Left forelimb (tissue), 1 donor: ENCODE measurements around the gene UBR4.
"Not testable (repeated sequence)": the region's sequence is repeated elsewhere in the genome, so short reads cannot be mapped to it uniquely, and the experiment has no call there.

Source experiments
- DNase-seq: peaks from one replicate; pipeline ENCODE4 v3.0.0-alpha.2; 2018; ENCODE audit warnings: low spot score

Gene UBR4

GRCh38 chr1:19190468-19190867 is 19.6 kb downstream of the UBR4 start:
- no peak for DNase-seq

- no peak for DNase-seq
These were observed 20.8 kb downstream of the UBR4 start for GRCh38 chr1:19189270-19189669.

GRCh38 chr1:19187852-19188251 is 22.2 kb downstream of the UBR4 start:
- no peak for DNase-seq

- DNase-seq: no peak
These were observed 24.1 kb downstream of the UBR4 start for GRCh38 chr1:19186001-19186400.

- no peak for DNase-seq
These were observed 27.8 kb downstream of the UBR4 start for GRCh38 chr1:19182223-19182622.

- not testable (repeated sequence) for DNase-seq
These were observed 29.8 kb downstream of the UBR4 start for GRCh38 chr1:19180265-19180657.

- no peak for DNase-seq
These were observed 30.3 kb downstream of the UBR4 start for GRCh38 chr1:19179597-19180264.

GRCh38 chr1:19178734-19179398 is 31.2 kb downstream of the UBR4 start:
- DNase-seq: no peak

- DNase-seq: no peak
These were observed 32.3 kb downstream of the UBR4 start for GRCh38 chr1:19177811-19178210.

GRCh38 chr1:19169642-19170041 is 40.4 kb downstream of the UBR4 start:
- DNase-seq: no peak

GRCh38 chr1:19167140-19167539 is 42.9 kb downstream of the UBR4 start:
- no peak for DNase-seq

- no peak for DNase-seq
These were observed 44.0 kb downstream of the UBR4 start for GRCh38 chr1:19166066-19166465.

GRCh38 chr1:19165501-19165900 is 44.6 kb downstream of the UBR4 start:
- DNase-seq: no peak

- no peak for DNase-seq
These were observed 45.6 kb downstream of the UBR4 start for GRCh38 chr1:19164274-19165015.

- no peak for DNase-seq
These were observed 46.8 kb downstream of the UBR4 start for GRCh38 chr1:19163261-19163660.

GRCh38 chr1:19160831-19161230 is 49.2 kb downstream of the UBR4 start:
- DNase-seq: no peak

GRCh38 chr1:19157653-19158052 is 52.4 kb downstream of the UBR4 start:
- no peak for DNase-seq

- no peak for DNase-seq
These were observed 53.4 kb downstream of the UBR4 start for GRCh38 chr1:19156676-19157075.

GRCh38 chr1:19154876-19155275 is 55.2 kb downstream of the UBR4 start:
- no peak for DNase-seq

GRCh38 chr1:19153169-19153568 is 56.9 kb downstream of the UBR4 start:
- DNase-seq: no peak

- DNase-seq: no peak
These were observed 58.5 kb downstream of the UBR4 start for GRCh38 chr1:19151537-19151936.

- DNase-seq: no peak
These were observed 60.3 kb downstream of the UBR4 start for GRCh38 chr1:19149736-19150135.

- no peak for DNase-seq
These were observed 69.6 kb downstream of the UBR4 start for GRCh38 chr1:19140465-19140864.
